H7 (cell line): ENCODE results near the gene SERINC2. TPM values are rescaled to one million over a fixed set of nuclear protein-coding genes. Genes with fewer than 3 reads are reported as not detected.

ENCODE experiments used
- DNase-seq: peaks from one replicate; pipeline ENCODE4 v3.0.0; 2012
- H3K27me3 ChIP-seq: 2 replicates; pipeline ENCODE4 v1.6.0; 2011; ENCODE audit warnings: mild to moderate bottlenecking, low read length; ENCODE audit not compliant: control insufficient read depth, insufficient read depth
- H3K36me3 ChIP-seq: replicated peaks from 2 replicates; pipeline ENCODE4 v1.5.1; 2011; ENCODE audit warnings: low read length; ENCODE audit not compliant: control insufficient read depth, insufficient read depth
- H3K4me3 ChIP-seq: 2 replicates; pipeline ENCODE4 v1.5.1; 2011; ENCODE audit warnings: low read depth, mild to moderate bottlenecking, control low read depth, low read length, moderate library complexity; ENCODE audit not compliant: insufficient read depth
- total RNA-seq: library from RNA; depleted of rRNA; stranded (reverse); fragments of >200 nt; shearing (Covaris generic); gene quantifications from 2 replicates; pipeline ENCODE4 v1.2.3, GENCODE V29; 2014

The SERINC2 gene
- total RNA-seq, 1 experiment from 2014 or later = 40.0 TPM

- DNase-seq = peak; percentile 56
- Histone ChIP-seq H3K36me3 (no peaks in the 10 kb centered on the region), H3K27me3 (no peaks in the 10 kb centered on the region), H3K4me3 (no peak overlapping the region)
These were observed 16.2 kb upstream of the SERINC2 start for GRCh38 chr1:31396633-31397351.

DNA sequence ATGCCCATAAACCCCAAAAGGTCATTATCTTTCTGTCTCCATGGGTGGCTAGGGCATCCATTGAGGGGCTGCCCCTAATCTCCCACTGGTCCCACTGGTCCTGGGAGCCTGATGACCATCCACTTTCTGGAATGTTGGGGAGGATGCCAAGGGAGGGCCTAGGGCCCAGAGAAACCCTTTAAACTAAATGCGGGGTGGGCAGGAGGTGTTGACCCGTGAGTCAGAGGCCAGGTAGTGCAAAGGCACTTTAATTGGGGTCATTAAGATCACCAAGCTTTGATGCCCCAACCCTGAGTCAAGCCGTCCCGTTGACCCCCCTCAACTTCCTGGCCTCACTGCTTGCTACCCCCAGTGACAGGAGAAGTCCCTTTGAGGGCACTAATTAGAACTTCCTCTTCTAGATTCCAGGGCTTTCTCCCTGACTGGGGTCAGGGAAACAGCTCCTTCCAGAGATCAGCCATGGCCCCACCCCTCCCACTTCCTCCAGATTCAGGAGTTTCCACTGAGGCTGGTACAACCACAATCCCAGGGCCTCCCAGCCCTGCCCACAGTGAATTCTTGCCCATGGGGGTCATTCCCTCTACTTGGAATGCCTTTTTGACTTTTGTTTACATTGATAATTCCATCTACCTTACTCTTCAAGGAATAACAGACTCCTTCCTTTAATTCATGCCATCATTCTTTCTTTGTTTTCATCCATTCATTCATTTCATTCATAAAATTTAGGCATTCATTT is 15.5 kb upstream of the SERINC2 start:
- H3K36me3 ChIP-seq = no peaks in the 10 kb centered on the region
- no peak for DNase-seq
- H3K4me3 ChIP-seq = no peak overlapping the region
- no peaks in the 10 kb centered on the region for H3K27me3 ChIP-seq

GRCh38 chr1:31398246-31398645 is 14.8 kb upstream of the SERINC2 start:
- Histone ChIP-seq H3K4me3 (no peak overlapping the region), H3K27me3 (no peaks in the 10 kb centered on the region), H3K36me3 (no peaks in the 10 kb centered on the region)
- no peak for DNase-seq

- no peak for DNase-seq
- H3K27me3 ChIP-seq = no peaks in the 10 kb centered on the region
- H3K4me3 ChIP-seq = no peak overlapping the region
- no peaks in the 10 kb centered on the region for H3K36me3 ChIP-seq
These were observed 13.0 kb upstream of the SERINC2 start for GRCh38 chr1:31399976-31400375.

DNA sequence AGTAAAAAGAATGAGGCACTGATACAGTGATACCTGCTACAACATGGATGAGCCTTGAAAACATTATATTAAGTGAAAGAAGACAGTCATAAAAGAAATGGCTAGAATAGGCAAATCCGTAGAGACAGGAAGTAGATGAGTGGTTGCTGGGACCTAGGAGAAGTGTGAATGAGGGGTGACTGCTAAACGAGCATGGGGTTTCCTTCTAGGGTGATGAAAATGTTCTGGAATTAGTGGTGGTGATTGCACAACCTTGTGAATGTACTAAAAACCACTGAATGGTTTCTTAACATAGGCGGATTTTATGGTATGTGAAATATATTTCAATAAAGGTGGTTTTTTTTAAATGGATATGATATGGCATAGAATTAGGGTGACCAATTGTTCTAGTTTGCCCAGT is 12.6 kb upstream of the SERINC2 start:
- Histone ChIP-seq H3K4me3 (no peak overlapping the region), H3K36me3 (no peaks in the 10 kb centered on the region), H3K27me3 (no peaks in the 10 kb centered on the region)
- no peak for DNase-seq

DNA sequence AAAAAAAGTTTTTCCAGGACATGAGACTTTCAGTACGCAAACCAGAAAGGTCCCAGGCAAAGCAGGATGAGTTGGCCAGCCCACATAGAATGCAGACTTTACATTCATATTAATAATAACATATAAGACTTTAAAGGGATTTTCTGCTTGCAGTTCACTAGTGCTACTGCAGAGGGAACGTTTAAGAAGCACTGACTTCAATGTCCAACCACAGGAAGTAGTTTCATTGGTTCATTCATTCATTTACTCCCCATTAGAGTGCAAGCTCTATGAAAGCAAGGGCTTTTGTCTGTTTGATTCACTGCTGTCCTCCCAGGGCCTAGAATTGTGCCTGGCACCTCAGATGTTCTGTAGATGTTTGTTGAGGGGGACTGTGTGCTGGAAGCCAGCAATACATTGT is 11.8 kb upstream of the SERINC2 start:
- Histone ChIP-seq H3K36me3 (no peaks in the 10 kb centered on the region), H3K4me3 (no peak overlapping the region), H3K27me3 (no peaks in the 10 kb centered on the region)
- no peak for DNase-seq

DNA sequence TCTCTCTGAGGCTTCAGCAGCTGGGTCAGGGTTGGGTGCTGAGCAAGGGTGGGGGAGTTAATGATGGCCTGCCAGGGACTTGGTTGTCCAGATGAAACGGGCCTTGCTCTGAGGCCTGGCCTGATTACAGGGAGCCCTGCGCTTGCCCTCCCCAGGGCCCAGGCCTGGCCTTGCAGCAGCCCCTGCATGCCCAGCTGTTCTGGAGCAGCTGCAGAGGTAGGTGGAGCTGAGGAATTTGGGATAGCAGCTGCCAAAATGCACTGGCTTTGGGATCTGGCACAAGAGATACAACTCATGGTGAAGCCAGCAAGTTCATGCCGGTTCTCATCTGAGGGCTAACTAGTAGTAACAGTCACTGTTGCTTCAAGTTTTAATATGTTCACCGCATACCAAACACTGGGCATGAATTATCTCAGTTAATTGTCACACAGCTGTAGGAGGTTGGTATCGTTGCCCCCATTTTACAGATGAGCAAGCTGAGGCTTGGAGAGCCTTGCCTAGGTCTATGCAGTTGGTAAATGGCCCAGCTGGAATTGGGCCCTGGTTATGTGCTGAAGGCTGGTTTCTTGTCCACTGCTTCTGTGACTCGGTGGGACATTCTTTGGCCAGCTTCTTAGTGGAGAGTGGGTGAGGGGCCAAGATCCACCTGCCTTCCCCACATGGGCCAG is 7.3 kb upstream of the SERINC2 start:
- Histone ChIP-seq H3K4me3 (no peak overlapping the region), H3K27me3 (no peaks in the 10 kb centered on the region; the same call in 1 of the 2 replicates), H3K36me3 (no peaks in the 10 kb centered on the region)
- DNase-seq = peak; percentile 25

DNA sequence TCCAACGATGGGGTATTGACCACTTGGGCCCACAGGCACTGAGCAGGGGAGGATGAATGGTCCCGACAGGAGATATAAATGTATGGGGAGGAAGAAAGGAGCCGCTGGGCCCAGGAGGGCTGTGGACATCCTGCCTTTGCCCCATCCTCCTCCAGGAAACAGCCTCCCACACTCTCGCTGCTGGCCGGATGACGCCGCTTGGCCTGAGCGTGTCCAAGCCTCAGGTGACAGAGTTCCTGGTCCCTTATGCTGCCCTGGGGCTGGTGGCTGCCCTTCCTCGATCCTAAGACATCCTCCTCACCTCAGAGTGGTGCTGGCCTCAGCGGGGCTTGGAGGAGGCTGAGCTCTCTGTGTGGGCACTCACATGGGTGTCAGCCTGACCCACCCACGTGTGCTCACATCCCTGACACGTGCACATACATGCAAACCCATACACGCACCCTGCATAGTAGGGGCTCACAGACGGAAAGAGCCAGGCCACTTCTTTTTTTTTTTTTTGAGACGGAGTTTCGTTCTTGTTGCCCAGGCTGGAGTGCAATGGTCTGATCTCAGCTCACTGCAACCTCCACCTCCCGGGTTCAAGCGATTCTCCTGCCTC is 5.9 kb upstream of the SERINC2 start:
- DNase-seq = no peak
- Histone ChIP-seq H3K4me3 (no peak overlapping the region), H3K36me3 (no peaks in the 10 kb centered on the region), H3K27me3 (peaks cover 2% of the 10 kb centered on the region)

- DNase-seq = peak; percentile 58
- Histone ChIP-seq H3K27me3 (peaks cover 4% of the 10 kb centered on the region), H3K36me3 (no peaks in the 10 kb centered on the region), H3K4me3 (no peak overlapping the region)
These were observed 4.2 kb upstream of the SERINC2 start for GRCh38 chr1:31408788-31409318.

- no peak for DNase-seq
- H3K36me3 ChIP-seq = no peaks in the 10 kb centered on the region
- peaks cover 4% of the 10 kb centered on the region for H3K27me3 ChIP-seq
These were observed 2.8 kb upstream of the SERINC2 start for GRCh38 chr1:31409946-31410858.

GRCh38 chr1:31410871-31411270 is 2.1 kb upstream of the SERINC2 start:
- H3K4me3 ChIP-seq = no peak overlapping the region
- no peaks in the 10 kb centered on the region for H3K36me3 ChIP-seq
- H3K27me3 ChIP-seq = peaks cover 4% of the 10 kb centered on the region
- DNase-seq = no peak

More at GRCh38 chr1:31409946-31410858, 2.8 kb upstream of the SERINC2 start:
- H3K4me3 ChIP-seq = no peak overlapping the region

DNA sequence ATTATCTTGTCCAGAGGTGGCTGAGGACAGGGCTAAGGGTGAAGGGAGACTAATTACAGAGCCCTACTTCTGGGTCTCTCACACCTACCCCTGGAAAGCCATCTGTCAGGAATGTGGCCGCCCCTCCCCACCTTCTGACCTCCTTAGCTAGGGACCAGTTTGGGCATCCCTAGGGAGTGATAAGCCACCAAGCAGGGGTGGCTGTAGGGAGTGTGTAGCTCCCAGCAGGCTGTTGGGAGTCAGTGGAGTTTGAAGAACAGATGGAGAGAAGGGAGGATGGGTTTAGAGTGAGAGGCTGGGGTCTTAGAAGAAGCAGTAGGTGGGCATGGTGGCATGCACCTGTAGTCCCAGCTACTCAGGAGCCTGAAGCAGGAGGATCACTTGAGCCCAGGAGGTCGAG is 808 bp upstream of the SERINC2 start:
- Histone ChIP-seq H3K36me3 (no peaks in the 10 kb centered on the region), H3K4me3 (no peak overlapping the region), H3K27me3 (peaks cover 4% of the 10 kb centered on the region)
- DNase-seq = peak; percentile 30

DNA sequence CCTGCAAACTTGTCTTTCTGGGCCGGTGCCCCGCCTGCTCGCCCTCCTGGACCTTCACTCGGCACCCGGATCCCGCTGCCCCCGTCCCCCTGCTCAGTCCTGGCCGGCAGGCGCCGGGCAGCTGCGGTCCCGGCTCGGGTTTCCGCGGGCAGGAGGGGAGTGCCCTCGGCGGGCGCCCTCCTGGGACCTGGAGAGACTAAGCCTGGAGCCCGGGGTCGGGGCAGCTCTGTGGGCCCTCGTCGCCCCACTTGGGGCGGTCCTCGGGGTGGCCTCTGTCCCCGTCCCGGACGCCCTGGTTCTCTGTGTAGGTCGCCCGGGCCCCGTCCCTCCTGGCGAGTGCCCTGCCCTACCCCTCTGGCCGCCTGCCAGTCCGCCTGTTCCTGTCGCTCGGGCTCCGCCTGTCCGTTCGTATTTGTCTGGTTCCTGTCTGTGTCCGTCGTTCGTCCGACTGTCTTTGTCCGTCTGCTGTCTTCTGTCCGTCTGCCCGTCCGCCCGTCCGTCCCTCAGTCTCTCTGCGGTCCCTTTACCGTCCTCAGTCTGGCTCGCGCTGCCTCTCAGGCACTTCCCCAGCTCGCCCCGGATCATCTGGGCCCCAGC is 490 bp downstream of the SERINC2 start:
- peak overlapping the region; percentile 90 for H3K4me3 ChIP-seq
- H3K27me3 ChIP-seq = peaks cover 4% of the 10 kb centered on the region
- peak; percentile 86 for DNase-seq
- no peaks in the 10 kb centered on the region for H3K36me3 ChIP-seq
